ENCODE results near the gene METTL14. TPM values are rescaled to one million over a fixed set of nuclear protein-coding genes. Genes with fewer than 3 reads are reported as not detected.

METTL14 gene
- total RNA-seq, 1 experiment from 2014 or later: 53.8 TPM

GRCh38 chr4:118723369-118723768, 38.2 kb downstream of the METTL14 start:
- H3K79me2 ChIP-seq (ENCODE audit: insufficient read depth, low read length): no peaks in the 10 kb centered on the region
- no peak for ATAC-seq
- no peak overlapping the region for H3K4me2 ChIP-seq (ENCODE audit: low read length)
- ChIA-PET POLR2A (no interaction called here), CTCF (no interaction called here), RAD21 (ENCODE audit: low non-redundant PET in 1 of 2, low total read pairs in 2 of 2, uncharacterized antibody in 2 of 2, unreplicated experiment in 2 of 2) (no interaction called here)
- H3K9ac ChIP-seq (ENCODE audit: low read length): no peak overlapping the region
- BruUV-seq (replicated peaks): no TSS peak
- H3K9me2 ChIP-seq (ENCODE audit: insufficient read depth): no peaks in the 10 kb centered on the region
- H4K20me1 ChIP-seq (ENCODE audit: insufficient read depth): no peaks in the 10 kb centered on the region
- H3K27me3 ChIP-seq (ENCODE audit: insufficient read depth, low read length): no peaks in the 10 kb centered on the region
- no peak overlapping the region for H2AFZ ChIP-seq (ENCODE audit: low read depth, low read length, poor library complexity, severe bottlenecking)
- H3K36me3 ChIP-seq (ENCODE audit: control insufficient read depth in 1 of 2, insufficient read depth in 2 of 2, low read length in 2 of 2): peaks cover 0 to 8% of the 10 kb centered on the region in 2 experiments; a peak in 1 of 4 replicates
- intact Hi-C loops (cut with micrococcal nuclease): no loop called here
- H3K4me1 ChIP-seq (ENCODE audit: control insufficient read depth in 1 of 2, insufficient read depth in 2 of 2, low read length in 2 of 2): peaks cover 0 to 7% of the 10 kb centered on the region in 2 experiments; a peak in 1 of 4 replicates
- H3K27ac ChIP-seq (ENCODE audit: low read depth, low read length): no peak overlapping the region
- no peak overlapping the region for H3K4me3 ChIP-seq (replicated peaks in 1 of 2; ENCODE audit: low read depth in 1 of 2, low read length in 2 of 2)
- no peaks in the 10 kb centered on the region for H3K9me3 ChIP-seq (ENCODE audit: control insufficient read depth in 1 of 2, insufficient read depth in 1 of 2, low read depth in 1 of 2, low read length in 2 of 2)
- TF ChIP-seq SP1 (IDR thresholded peaks at IDR 0.05; ENCODE audit: low read depth): no peak
- DNase-seq (ENCODE audit: low read depth, low spot score): no peak

- Histone ChIP-seq H3K27ac (ENCODE audit: low read depth, low read length) (no peak overlapping the region), H3K27me3 (ENCODE audit: insufficient read depth, low read length) (no peaks in the 10 kb centered on the region), H3K4me2 (ENCODE audit: low read length) (no peak overlapping the region), H3K4me1 (ENCODE audit: control insufficient read depth in 1 of 2, insufficient read depth in 2 of 2, low read length in 2 of 2) (no peaks in the 10 kb centered on the region), H3K9me2 (ENCODE audit: insufficient read depth) (no peaks in the 10 kb centered on the region), H3K79me2 (ENCODE audit: insufficient read depth, low read length) (no peaks in the 10 kb centered on the region), H3K4me3 (replicated peaks in 1 of 2; ENCODE audit: low read depth in 1 of 2, low read length in 2 of 2) (no peak overlapping the region), H4K20me1 (ENCODE audit: insufficient read depth) (no peaks in the 10 kb centered on the region), H2AFZ (ENCODE audit: low read depth, low read length, poor library complexity, severe bottlenecking) (no peak overlapping the region), H3K9me3 (ENCODE audit: control insufficient read depth in 1 of 2, insufficient read depth in 1 of 2, low read depth in 1 of 2, low read length in 2 of 2) (no peaks in the 10 kb centered on the region), H3K9ac (ENCODE audit: low read length) (no peak overlapping the region), H3K36me3 (ENCODE audit: control insufficient read depth in 1 of 2, insufficient read depth in 2 of 2, low read length in 2 of 2) (peaks cover 0 to 14% of the 10 kb centered on the region in 2 experiments; a peak in 1 of 4 replicates)
- ATAC-seq: no peak
- BruUV-seq (replicated peaks): no TSS peak
- TF ChIP-seq ZNF274 (IDR thresholded peaks at IDR 0.05; ENCODE audit: low read depth, low read length) (no peak), EZH2phosphoT487 (IDR thresholded peaks at IDR 0.05; ENCODE audit: borderline replicate concordance) (no peak)
- POLR2A ChIA-PET: no interaction called here
- RAD21 ChIA-PET (ENCODE audit: low non-redundant PET in 1 of 2, low total read pairs in 2 of 2, uncharacterized antibody in 2 of 2, unreplicated experiment in 2 of 2): no interaction called here
- DNase-seq (ENCODE audit: low read depth, low spot score): no peak
- CTCF ChIA-PET: no interaction called here
- intact Hi-C loops (cut with micrococcal nuclease): no loop called here
Measured at GRCh38 chr4:118727360-118727759, 42.2 kb downstream of the METTL14 start.

Data from HCT116 (cell line).